ENCODE data around the gene SPRED3.

Gene SPRED3

DNA sequence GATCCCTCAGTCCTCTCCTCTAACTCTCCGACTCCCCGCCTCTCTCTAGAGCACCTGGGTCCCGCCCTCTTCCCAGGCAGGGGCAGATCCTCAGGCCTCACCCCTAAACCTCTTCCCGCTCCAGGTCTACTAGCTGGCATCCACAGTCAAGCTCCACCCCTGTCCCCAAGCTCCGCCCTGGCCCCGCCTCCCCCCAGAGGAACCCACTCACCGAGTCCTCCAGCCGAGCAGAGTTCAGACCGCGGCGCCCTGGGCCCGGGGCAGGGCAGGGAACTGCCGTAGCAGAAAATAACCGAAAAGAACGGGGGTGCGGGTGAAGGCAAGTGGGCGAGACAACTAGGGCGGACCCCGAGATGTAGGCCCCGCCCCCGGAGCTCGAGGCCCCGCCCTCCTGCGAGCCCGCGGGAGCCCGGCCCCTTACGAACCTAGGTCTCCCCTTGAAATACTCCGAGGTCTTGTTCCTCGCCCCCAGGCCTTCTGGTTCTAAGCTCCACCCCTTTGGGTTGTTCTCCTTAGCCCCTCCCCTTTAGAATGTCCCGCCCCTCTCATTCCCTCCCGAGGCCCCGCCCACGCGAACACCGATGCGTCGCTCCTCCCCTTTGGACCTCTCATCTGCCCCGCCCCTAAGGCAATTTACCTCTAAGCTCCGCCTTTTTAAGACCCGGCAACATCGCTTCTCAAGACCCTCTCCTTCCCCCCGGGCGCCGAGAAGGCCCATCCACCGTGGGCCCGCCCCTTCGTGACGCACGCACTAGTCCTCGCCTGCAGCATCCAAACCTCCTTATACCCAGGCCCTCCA lies 748 bp upstream of the SPRED3 start, which contains the start of gene GGN:
Gene GGN (minus strand): TSS at position 485 of the 799 bp plus-strand sequence. CDS start 773 bp downstream, outside the sequence.
- TF ChIP-seq, protein P1, sequence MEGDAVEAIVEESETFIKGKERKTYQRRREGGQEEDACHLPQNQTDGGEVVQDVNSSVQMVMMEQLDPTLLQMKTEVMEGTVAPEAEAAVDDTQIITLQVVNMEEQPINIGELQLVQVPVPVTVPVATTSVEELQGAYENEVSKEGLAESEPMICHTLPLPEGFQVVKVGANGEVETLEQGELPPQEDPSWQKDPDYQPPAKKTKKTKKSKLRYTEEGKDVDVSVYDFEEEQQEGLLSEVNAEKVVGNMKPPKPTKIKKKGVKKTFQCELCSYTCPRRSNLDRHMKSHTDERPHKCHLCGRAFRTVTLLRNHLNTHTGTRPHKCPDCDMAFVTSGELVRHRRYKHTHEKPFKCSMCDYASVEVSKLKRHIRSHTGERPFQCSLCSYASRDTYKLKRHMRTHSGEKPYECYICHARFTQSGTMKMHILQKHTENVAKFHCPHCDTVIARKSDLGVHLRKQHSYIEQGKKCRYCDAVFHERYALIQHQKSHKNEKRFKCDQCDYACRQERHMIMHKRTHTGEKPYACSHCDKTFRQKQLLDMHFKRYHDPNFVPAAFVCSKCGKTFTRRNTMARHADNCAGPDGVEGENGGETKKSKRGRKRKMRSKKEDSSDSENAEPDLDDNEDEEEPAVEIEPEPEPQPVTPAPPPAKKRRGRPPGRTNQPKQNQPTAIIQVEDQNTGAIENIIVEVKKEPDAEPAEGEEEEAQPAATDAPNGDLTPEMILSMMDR (conservative IDR thresholded peaks at IDR 0.05): no peak
- peak within 1 kb of the TSS; percentile 56 for H3K27ac ChIP-seq

DNA sequence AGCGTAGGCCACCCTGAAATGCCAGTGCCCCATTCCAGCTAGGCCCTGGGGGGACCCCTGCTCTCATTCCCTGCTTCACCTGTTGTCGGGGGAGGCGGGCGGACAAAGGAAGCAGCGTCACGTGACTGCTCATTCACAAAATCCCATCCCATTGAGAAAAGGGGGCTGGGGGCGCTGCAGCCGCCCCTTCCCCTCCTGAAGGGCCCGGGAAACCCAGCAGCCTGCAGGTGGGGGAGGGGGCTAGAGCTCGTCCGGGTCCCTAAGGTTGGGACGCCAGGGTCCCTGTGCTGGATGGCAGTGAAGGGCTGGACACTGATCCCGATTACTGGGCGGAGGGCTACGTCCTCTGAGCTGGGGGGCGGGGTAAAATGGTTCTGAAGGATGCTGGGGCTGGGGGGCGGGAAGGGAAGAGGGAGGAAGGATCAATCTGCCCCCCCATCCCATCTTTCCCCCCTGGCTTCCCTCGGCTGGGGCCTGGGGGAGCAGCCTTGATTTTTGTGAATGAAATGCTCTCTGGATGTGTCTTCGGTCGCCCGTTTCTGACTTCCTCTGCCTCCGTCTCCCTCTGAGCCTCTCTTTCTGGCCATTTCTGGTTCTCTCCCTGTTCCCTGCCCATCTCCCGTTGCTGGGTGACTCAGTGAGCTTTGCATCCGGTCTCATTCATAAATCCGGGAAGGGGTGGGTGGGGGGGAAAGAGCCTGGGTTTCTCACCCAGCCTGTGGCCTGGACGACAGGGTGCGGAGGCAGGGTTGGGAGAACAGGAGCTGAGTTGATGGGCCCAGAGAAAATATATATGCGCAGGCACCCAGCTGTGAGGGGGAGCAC lies 816 bp downstream of the SPRED3 start:
- peak overlapping the region; percentile 56; the same call in 1 of the 2 replicates for H3K27ac ChIP-seq

DNA sequence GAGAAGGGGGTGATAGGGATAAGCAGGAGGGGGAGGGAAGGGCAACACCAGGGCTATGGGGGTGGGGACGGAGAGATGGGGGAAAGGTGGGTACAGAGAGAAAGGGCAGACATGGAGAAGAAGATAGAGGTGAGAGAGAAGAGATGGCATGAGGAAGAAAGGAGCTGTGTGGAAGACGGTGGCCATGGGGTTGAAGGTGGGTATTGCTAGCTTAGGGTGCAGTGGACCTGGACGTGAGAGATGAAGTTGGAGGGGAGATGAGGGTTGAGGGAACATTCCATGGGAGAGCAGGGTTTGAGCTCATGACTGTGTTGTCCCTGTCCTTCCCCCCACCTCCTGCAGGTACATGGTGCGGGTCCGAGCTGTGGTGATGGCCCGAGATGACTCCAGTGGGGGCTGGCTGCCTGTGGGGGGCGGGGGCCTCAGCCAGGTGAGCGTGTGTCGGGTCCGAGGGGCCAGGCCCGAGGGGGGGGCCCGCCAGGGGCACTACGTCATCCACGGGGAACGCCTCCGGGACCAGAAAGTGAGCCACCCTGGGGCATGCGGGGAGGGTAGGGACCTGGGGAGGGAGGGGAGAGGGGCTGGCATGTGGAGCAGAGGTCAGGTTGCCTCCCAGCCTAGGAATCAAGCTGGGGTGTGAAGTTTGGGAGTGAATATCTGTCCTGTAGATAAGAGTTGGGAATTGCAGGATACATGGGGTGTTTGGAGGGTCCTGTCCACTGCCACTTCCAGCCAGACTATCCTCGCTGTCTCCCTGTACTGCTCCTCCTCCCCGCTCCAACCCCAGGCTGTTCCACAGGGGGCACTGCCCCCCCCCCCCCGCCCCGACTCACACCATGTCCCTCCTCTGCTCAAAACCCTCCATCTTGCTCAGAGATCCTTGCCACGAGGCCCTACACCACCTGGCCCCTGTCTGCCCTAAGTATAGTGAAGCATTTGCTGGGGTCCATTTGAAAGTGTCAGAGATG lies 1.7 kb downstream of the SPRED3 start:
- no peak overlapping the region for H3K27ac ChIP-seq
- TF ChIP-seq, protein P1 (conservative IDR thresholded peaks at IDR 0.05): no peak

More for the DNA sequence above, 816 bp downstream of the SPRED3 start:
- TF ChIP-seq, protein P1 (conservative IDR thresholded peaks at IDR 0.05): no peak

DNA sequence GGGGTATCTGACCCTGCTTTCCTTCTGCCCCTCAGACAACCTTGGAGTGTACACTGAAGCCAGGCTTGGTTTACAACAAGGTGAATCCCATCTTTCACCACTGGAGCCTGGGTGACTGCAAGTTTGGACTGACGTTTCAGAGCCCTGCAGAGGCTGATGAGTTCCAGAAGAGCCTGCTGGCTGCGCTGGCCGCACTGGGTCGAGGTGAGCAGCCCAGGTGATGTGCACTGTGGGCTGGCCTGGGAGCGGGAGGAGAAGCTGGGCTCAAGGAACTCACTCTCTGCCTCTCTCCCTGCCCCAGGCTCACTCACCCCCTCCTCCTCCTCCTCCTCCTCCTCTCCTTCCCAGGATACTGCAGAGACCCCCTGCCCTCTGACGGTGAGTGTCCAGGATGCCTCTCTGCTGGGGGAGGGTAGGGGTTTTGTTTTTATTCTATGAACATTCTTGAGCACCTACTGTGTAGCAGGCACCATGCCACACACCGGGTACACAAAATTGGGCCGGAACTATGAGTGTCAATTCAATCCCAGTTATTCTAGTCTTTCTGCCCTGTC lies 3.5 kb downstream of the SPRED3 start:
- no peak overlapping the region for H3K27ac ChIP-seq

DNA sequence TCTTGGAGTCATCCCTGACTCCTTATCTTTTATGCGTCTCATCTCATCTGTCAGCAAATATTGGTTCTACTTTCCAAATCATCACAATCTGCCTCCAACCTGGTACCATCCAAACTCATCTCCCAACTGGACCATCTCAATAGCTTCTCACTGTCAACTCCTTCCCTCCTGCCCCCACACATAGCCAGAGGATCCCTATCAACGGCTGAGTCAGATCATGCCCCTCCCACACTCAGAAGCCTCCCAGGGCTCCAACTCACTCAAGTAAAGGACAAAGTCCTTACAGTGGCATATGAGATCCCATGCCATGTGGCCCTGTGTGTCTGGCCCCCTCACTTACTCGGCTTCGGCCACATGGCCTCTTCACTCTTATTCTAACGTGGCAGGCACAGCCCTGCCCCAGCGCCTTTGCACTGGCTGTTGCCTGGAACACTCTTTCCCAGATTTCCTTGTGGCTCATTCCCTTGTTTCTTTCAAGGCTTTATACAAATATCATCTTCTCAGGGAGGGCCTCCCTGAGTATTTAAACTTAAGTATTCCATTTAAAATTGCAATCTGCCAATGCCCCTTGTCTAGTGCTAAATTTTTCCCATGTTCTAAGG lies 4.3 kb downstream of the SPRED3 start:
- TF ChIP-seq, protein P1 (conservative IDR thresholded peaks at IDR 0.05): no peak
- no peak overlapping the region for H3K27ac ChIP-seq

More for the DNA sequence above, 3.5 kb downstream of the SPRED3 start:
- TF ChIP-seq, protein P1 (conservative IDR thresholded peaks at IDR 0.05): no peak

DNA sequence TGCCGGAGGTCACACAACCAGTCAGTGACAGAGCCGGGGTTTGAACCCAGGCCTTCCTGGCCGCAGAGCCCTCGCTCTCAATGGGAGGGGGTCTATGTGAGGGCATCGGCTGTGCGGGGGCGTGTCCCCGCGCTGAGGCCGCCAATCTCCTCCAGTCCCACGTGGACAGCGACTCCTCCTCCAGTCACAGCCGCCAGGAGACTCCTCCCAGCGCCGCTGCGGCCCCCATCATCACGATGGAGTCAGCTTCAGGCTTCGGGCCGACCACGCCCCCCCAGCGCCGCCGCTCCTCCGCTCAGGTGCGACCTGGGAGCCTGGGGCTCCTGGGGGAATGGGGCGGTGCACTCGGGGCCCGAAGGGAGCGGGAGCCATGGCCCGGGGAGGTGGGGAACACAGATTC lies 6.0 kb downstream of the SPRED3 start:
- TF ChIP-seq, protein P1 (conservative IDR thresholded peaks at IDR 0.05): no peak
- no peak overlapping the region for H3K27ac ChIP-seq
